Measurements from ENCODE around the gene CDK5RAP2.

The CDK5RAP2 gene

GRCh38 chr9:120580051-120580896 is at the start of gene CDK5RAP2:
TSS of gene CDK5RAP2 (minus strand) at chr9:120580167. CDS start at chr9:120579978, 189 bp downstream.
- no peak for TF ChIP-seq GATA2 (IDR thresholded peaks at IDR 0.05; ENCODE audit: low read depth, low read length)
- TF ChIP-seq GATA3 (IDR thresholded peaks at IDR 0.05; ENCODE audit: low read depth, low read length) = no peak

- no peak for TF ChIP-seq GATA2 (IDR thresholded peaks at IDR 0.05; ENCODE audit: low read depth, low read length)
- TF ChIP-seq GATA3 (IDR thresholded peaks at IDR 0.05; ENCODE audit: low read depth, low read length) = no peak
Observed at GRCh38 chr9:120628207-120628924, 48.4 kb upstream of the CDK5RAP2 start.

GRCh38 chr9:120627073-120627472 is 47.1 kb upstream of the CDK5RAP2 start:
- TF ChIP-seq GATA3 (IDR thresholded peaks at IDR 0.05; ENCODE audit: low read depth, low read length) (no peak), GATA2 (IDR thresholded peaks at IDR 0.05; ENCODE audit: low read depth, low read length) (no peak)

- TF ChIP-seq GATA3 (IDR thresholded peaks at IDR 0.05; ENCODE audit: low read depth, low read length) = no peak
- TF ChIP-seq GATA2 (IDR thresholded peaks at IDR 0.05; ENCODE audit: low read depth, low read length) = no peak
Observed at GRCh38 chr9:120626512-120626911, 46.5 kb upstream of the CDK5RAP2 start.

- no peak for TF ChIP-seq GATA2 (IDR thresholded peaks at IDR 0.05; ENCODE audit: low read depth, low read length)
- TF ChIP-seq GATA3 (IDR thresholded peaks at IDR 0.05; ENCODE audit: low read depth, low read length) = no peak
Observed at GRCh38 chr9:120625222-120625621, 45.3 kb upstream of the CDK5RAP2 start.

GRCh38 chr9:120622790-120623189 is 42.8 kb upstream of the CDK5RAP2 start:
- no peak for TF ChIP-seq GATA3 (IDR thresholded peaks at IDR 0.05; ENCODE audit: low read depth, low read length)
- no peak for TF ChIP-seq GATA2 (IDR thresholded peaks at IDR 0.05; ENCODE audit: low read depth, low read length)

- no peak for TF ChIP-seq GATA2 (IDR thresholded peaks at IDR 0.05; ENCODE audit: low read depth, low read length)
- no peak for TF ChIP-seq GATA3 (IDR thresholded peaks at IDR 0.05; ENCODE audit: low read depth, low read length)
Observed at GRCh38 chr9:120621941-120622340, 42.0 kb upstream of the CDK5RAP2 start.

GRCh38 chr9:120619751-120620655 is 40.0 kb upstream of the CDK5RAP2 start:
- TF ChIP-seq GATA2 (IDR thresholded peaks at IDR 0.05; ENCODE audit: low read depth, low read length) (no peak), GATA3 (IDR thresholded peaks at IDR 0.05; ENCODE audit: low read depth, low read length) (no peak)

- no peak for TF ChIP-seq GATA3 (IDR thresholded peaks at IDR 0.05; ENCODE audit: low read depth, low read length)
- no peak for TF ChIP-seq GATA2 (IDR thresholded peaks at IDR 0.05; ENCODE audit: low read depth, low read length)
Observed at GRCh38 chr9:120616966-120617935, 37.3 kb upstream of the CDK5RAP2 start.

GRCh38 chr9:120612218-120612617 is 32.3 kb upstream of the CDK5RAP2 start:
- no peak for TF ChIP-seq GATA2 (IDR thresholded peaks at IDR 0.05; ENCODE audit: low read depth, low read length)
- TF ChIP-seq GATA3 (IDR thresholded peaks at IDR 0.05; ENCODE audit: low read depth, low read length) = no peak

- TF ChIP-seq GATA3 (IDR thresholded peaks at IDR 0.05; ENCODE audit: low read depth, low read length) = no peak
- TF ChIP-seq GATA2 (IDR thresholded peaks at IDR 0.05; ENCODE audit: low read depth, low read length) = no peak
Observed at GRCh38 chr9:120611690-120612068, 31.7 kb upstream of the CDK5RAP2 start.

- TF ChIP-seq GATA3 (IDR thresholded peaks at IDR 0.05; ENCODE audit: low read depth, low read length) (no peak), GATA2 (IDR thresholded peaks at IDR 0.05; ENCODE audit: low read depth, low read length) (no peak)
Observed at GRCh38 chr9:120610975-120611689, 31.2 kb upstream of the CDK5RAP2 start.

All from SH-SY5Y (cell line).